ENCODE measurements around the gene CENPP. TPM values are rescaled to one million over a fixed set of nuclear protein-coding genes. Genes with fewer than 3 reads are reported as not detected.

The CENPP gene
- total RNA-seq, 1 donor from 2014 or later = 5.4 TPM

DNA sequence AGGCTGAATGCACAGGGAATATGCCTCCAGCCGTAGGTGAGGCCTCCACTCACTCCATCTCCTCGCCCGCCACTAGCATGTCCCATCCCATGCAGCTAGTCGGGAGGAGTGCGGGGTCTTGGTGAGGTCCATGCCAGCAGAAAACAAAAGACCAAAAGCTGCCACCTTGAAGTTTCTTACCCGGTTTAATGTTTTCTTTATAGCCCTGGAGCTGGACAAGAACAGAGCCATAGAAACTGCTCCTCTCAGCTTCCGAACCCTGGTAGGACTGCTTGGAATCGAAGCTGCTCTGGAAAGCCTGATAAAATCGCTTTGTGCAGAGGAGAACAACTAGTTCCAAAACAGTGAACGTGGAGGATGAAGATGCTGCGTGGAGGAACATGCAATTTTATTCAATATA, 287.1 kb downstream of the CENPP start:
- no peak overlapping the region for H3K27ac ChIP-seq (replicated peaks)
- peaks cover 47% of the 10 kb centered on the region for H3K4me1 ChIP-seq

DNA sequence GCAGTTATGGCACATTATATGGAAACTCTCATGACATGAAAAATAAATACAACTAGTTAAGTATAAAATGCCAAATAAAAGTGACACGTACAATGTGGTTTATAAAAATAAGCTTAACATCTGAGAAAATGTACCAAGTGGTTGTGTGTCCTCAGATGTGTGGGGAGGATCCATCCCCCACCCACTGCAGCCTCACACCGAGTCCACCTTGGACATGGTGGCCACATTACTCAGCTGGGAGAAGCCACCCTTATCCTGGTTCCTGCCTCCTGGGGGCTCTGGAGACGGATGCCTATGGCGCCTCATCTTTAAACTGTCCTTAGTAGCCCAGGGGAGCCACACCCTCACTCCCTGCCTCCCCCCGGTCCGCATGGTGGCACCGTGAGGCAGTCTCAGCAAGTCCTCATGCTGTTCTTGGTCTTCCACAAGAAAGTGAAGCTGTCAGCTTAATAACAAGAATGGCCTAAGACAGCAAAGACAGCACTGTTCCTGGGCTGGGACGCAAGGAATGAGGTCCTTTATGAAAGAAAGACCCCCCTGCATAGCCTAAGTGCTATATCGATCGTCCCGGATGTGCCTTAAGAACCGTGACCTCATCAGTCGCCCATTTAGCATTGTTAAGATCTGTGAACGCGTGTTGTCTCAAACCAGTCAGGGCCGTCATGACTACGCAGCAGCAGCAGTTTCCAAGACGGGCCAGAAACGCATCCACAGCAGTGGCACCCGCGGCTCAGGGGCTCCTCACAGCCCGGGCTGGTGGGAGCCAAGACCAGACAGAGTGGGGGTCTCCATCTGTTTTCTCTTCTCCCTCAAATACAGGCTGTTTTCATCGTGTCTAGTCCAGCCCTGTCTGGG, 287.7 kb downstream of the CENPP start:
- H3K4me3 ChIP-seq = no peak overlapping the region
- TF ChIP-seq, protein P1, sequence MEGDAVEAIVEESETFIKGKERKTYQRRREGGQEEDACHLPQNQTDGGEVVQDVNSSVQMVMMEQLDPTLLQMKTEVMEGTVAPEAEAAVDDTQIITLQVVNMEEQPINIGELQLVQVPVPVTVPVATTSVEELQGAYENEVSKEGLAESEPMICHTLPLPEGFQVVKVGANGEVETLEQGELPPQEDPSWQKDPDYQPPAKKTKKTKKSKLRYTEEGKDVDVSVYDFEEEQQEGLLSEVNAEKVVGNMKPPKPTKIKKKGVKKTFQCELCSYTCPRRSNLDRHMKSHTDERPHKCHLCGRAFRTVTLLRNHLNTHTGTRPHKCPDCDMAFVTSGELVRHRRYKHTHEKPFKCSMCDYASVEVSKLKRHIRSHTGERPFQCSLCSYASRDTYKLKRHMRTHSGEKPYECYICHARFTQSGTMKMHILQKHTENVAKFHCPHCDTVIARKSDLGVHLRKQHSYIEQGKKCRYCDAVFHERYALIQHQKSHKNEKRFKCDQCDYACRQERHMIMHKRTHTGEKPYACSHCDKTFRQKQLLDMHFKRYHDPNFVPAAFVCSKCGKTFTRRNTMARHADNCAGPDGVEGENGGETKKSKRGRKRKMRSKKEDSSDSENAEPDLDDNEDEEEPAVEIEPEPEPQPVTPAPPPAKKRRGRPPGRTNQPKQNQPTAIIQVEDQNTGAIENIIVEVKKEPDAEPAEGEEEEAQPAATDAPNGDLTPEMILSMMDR (IDR thresholded peaks at IDR 0.05; ENCODE audit: borderline replicate concordance) = no peak
- no peak overlapping the region for H3K27ac ChIP-seq (replicated peaks)
- H3K27me3 ChIP-seq (ENCODE audit: low read depth) = no peaks in the 10 kb centered on the region
- H3K36me3 ChIP-seq = peaks cover 71% of the 10 kb centered on the region
- no peaks in the 10 kb centered on the region for H3K9me3 ChIP-seq (replicated peaks)
- intact Hi-C loops (cut with micrococcal nuclease) = no loop called here
- DNase-seq = no peak
- H3K4me1 ChIP-seq = peaks cover 47% of the 10 kb centered on the region

More for the DNA sequence above, 287.1 kb downstream of the CENPP start:
- DNase-seq = no peak
- TF ChIP-seq, protein P1 (IDR thresholded peaks at IDR 0.05; ENCODE audit: borderline replicate concordance) = no peak
- intact Hi-C loops (cut with micrococcal nuclease) = no loop called here
- Histone ChIP-seq H3K9me3 (replicated peaks) (no peaks in the 10 kb centered on the region), H3K27me3 (ENCODE audit: low read depth) (no peaks in the 10 kb centered on the region), H3K36me3 (peaks cover 64% of the 10 kb centered on the region), H3K4me3 (no peak overlapping the region)

DNA sequence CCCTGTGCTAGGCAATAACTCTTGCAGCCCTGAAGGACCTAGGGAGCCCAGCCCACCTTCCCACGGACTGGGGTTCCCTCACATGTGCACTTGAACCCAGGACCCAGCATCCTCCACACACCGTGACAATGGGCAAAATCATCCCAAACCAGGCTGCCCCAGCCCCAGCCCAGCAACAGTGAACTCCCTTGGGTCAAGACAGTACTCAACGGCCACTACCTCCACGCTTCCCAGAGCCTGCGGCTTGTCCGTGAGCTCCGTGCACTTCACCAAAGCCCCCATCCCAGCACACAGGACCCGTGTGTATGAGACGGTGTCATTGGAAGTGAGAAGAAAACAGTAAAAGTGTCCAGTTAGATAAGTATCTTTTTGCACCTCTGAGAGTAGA, 288.4 kb downstream of the CENPP start:
- Histone ChIP-seq H3K27me3 (ENCODE audit: low read depth) (no peaks in the 10 kb centered on the region), H3K27ac (replicated peaks) (no peak overlapping the region), H3K4me3 (no peak overlapping the region), H3K36me3 (peaks cover 77% of the 10 kb centered on the region), H3K4me1 (peaks cover 46% of the 10 kb centered on the region), H3K9me3 (replicated peaks) (no peaks in the 10 kb centered on the region)
- TF ChIP-seq, protein P1 (IDR thresholded peaks at IDR 0.05; ENCODE audit: borderline replicate concordance) = no peak
- intact Hi-C loops (cut with micrococcal nuclease) = no loop called here
- no peak for DNase-seq

DNA sequence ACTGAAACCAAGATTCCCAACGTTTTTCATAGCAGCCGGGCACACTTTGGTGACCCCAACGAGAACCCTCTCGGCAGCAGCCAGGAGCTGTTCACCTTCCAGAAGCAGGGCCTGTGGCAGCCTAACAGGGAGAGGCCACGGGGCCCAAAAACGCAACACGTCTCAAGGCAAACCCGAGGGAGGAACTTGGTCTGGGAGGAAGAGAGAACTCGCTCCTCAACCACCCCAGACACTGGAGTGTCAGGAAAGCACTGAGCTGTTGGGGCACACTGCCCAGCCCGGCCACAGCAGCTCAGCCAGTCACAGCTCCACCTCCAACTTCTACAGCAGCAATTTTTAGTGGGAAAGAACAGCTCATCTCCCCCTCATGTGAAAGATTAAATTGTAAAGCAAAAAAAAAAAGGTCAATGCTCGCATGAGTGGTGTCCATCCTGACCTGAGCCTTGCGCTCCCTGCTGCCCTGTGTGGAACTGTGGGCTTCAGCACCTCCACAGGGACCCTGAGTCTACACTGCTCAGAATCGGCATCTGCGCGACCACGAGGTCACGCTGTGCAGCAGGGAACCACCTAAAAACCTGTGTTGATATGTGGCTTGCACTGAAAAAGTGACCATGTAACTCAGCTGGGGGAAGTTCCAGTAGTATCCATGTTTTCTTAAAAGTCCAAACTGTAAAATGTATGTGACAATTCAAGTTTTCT, 289.2 kb downstream of the CENPP start:
- TF ChIP-seq, protein P1 (IDR thresholded peaks at IDR 0.05; ENCODE audit: borderline replicate concordance) = no peak
- H3K27me3 ChIP-seq (ENCODE audit: low read depth) = no peaks in the 10 kb centered on the region
- intact Hi-C loops (cut with micrococcal nuclease) = no loop called here
- H3K36me3 ChIP-seq = peaks cover 84% of the 10 kb centered on the region
- peak overlapping the region; percentile 83 for H3K27ac ChIP-seq (replicated peaks)
- H3K4me1 ChIP-seq = peaks cover 38% of the 10 kb centered on the region
- H3K9me3 ChIP-seq (replicated peaks) = no peaks in the 10 kb centered on the region
- no peak overlapping the region for H3K4me3 ChIP-seq
- no peak for DNase-seq

DNA sequence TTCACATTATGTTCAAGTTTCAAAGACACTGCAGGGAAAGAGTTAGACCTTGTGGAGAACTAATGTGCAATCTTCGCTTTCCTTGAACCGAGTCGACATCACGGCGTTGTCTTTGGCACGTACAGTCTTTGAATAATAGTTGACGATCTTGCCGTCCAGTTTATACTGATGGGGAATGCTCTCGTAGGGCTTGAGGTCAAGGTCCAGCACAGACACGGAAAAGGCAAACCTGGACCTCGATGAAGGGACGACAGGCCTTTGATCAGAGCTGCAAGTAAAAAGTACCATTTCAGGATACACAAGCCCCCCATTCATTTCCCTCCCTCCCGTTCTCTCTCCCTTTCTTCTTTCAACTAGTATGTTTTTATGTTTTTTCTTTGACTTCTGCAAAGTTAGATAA, 290.0 kb downstream of the CENPP start:
- Histone ChIP-seq H3K4me1 (peaks cover 38% of the 10 kb centered on the region), H3K9me3 (replicated peaks) (no peaks in the 10 kb centered on the region), H3K27ac (replicated peaks) (peak overlapping the region; percentile 83), H3K4me3 (no peak overlapping the region), H3K27me3 (ENCODE audit: low read depth) (no peaks in the 10 kb centered on the region), H3K36me3 (peaks cover 88% of the 10 kb centered on the region)
- intact Hi-C loops (cut with micrococcal nuclease) = no loop called here
- no peak for DNase-seq
- TF ChIP-seq, protein P1 (IDR thresholded peaks at IDR 0.05; ENCODE audit: borderline replicate concordance) = no peak

Measured in left ventricle myocardium inferior (tissue), 1 donor.